SH-SY5Y (cell line): ENCODE data around the gene IRGC.

ENCODE experiments used
- GATA2 ChIP-seq: IDR thresholded peaks from 2 replicates; pipeline ENCODE4 v1.6.1; 2011; ENCODE audit warnings: mild to moderate bottlenecking, low read depth, low read length
- GATA3 ChIP-seq: IDR thresholded peaks from 2 replicates; pipeline ENCODE4 v1.6.1; 2011; ENCODE audit warnings: low read depth, mild to moderate bottlenecking, low read length, moderate library complexity

The IRGC gene

GRCh38 chr19:43683905-43684304, 32.0 kb upstream of the IRGC start:
- TF ChIP-seq GATA2 (no peak), GATA3 (no peak)

GRCh38 chr19:43684326-43684725, 31.6 kb upstream of the IRGC start:
- TF ChIP-seq GATA2 = no peak
- TF ChIP-seq GATA3 = no peak

GRCh38 chr19:43687660-43687997, 28.2 kb upstream of the IRGC start:
- TF ChIP-seq GATA2 (no peak), GATA3 (no peak)

GRCh38 chr19:43688059-43688701, 27.7 kb upstream of the IRGC start:
- TF ChIP-seq GATA2 = no peak
- no peak for TF ChIP-seq GATA3

GRCh38 chr19:43690444-43690843, 25.4 kb upstream of the IRGC start:
- TF ChIP-seq GATA2 = no peak
- TF ChIP-seq GATA3 = no peak

- no peak for TF ChIP-seq GATA3
- no peak for TF ChIP-seq GATA2
These were observed 25.0 kb upstream of the IRGC start for GRCh38 chr19:43690890-43691289.

GRCh38 chr19:43691755-43692154, 24.1 kb upstream of the IRGC start:
- TF ChIP-seq GATA3 = no peak
- no peak for TF ChIP-seq GATA2

GRCh38 chr19:43692385-43692784, 23.5 kb upstream of the IRGC start:
- TF ChIP-seq GATA3 (no peak), GATA2 (no peak)

GRCh38 chr19:43692877-43693276, 23.0 kb upstream of the IRGC start:
- TF ChIP-seq GATA2 (no peak), GATA3 (no peak)

GRCh38 chr19:43694553-43694952, 21.3 kb upstream of the IRGC start:
- TF ChIP-seq GATA2 (no peak), GATA3 (no peak)

- TF ChIP-seq GATA2 (no peak), GATA3 (no peak)
These were observed 19.7 kb upstream of the IRGC start for GRCh38 chr19:43695985-43696704.

- TF ChIP-seq GATA3 (no peak), GATA2 (no peak)
These were observed 18.6 kb upstream of the IRGC start for GRCh38 chr19:43697295-43697694.

GRCh38 chr19:43699506-43700394, 16.1 kb upstream of the IRGC start:
- no peak for TF ChIP-seq GATA2
- no peak for TF ChIP-seq GATA3

- TF ChIP-seq GATA2 (no peak), GATA3 (no peak)
These were observed 15.4 kb upstream of the IRGC start for GRCh38 chr19:43700395-43701000.
